ENCODE data around the gene F10.
"Not testable (repeated sequence)": the region's sequence is repeated elsewhere in the genome, so short reads cannot be mapped to it uniquely, and the experiment has no call there.

DNA sequence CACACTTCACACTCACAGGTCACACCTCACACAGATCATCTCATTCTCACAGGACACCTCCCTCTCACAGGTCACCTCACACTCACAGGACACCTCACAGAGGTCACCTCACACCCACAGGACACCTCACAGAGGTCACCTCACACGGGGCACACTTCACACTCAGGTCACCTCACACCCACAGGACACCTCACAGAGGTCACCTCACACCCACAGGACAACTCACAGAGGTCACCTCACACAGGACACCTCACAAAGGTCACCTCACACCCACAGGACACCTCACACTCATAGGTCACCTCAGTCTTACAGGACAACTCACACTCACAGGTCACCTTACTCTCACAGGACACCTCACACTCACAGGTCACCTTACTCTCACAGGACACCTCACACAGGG, 10.1 kb upstream of the F10 start:
- TF ChIP-seq YY1 (IDR thresholded peaks at IDR 0.05; ENCODE audit: insufficient read depth, insufficient read length); ZNF274 (IDR thresholded peaks at IDR 0.05; ENCODE audit: low read depth, low read length); SUZ12 (IDR thresholded peaks at IDR 0.05; ENCODE audit: extremely low read depth, insufficient read depth, insufficient read length): not testable (repeated sequence)

All from NT2/D1 (cell line).